ENCODE data around the gene OR5AL1.
"Not testable (repeated sequence)": the region's sequence is repeated elsewhere in the genome, so short reads cannot be mapped to it uniquely, and the experiment has no call there.

Gene OR5AL1

DNA sequence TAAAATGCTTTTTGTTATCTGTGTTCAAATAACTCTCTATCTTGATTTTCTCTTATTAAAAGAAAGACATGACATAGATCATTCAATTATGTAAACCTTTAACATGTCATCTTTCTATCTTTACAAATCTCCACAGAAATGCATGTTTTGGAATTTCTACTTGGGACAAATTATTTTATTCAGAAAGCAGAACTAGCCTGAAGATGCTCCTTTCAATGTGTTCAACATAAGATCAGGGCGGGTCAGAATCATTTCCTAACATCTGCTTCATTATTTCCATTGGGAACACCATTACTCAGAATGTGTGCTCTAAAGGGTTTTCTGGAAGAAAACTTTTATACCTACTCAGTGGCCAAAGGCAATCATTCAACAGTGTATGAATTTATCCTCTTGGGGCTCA is at the start of gene OR5AL1:
Gene OR5AL1, plus strand, starts transcription at position 301 of the 400 bp plus-strand sequence.
- FAIRE-seq: no peak

DNA sequence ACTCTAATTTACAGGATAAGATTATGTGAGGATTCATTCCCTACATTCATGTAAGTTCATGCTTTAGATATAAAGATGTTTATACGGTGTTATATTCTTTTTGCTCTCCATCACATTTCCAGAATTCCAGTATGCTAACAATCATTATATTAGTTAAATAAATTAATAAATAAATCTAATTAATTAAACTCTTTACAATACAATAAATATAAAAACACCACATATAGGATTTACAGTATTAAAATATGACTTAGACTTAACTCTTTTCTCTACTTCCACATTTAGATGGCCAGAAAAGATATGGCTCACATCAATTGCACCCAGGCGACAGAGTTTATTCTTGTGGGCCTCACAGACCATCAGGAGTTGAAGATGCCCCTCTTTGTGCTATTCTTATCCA is 37.2 kb upstream of the OR5AL1 start, which contains the start of gene OR8U1:
Gene OR8U1, plus strand, starts transcription at position 301 of the 400 bp plus-strand sequence. Its CDS starts 0 bp downstream, at position 301.
- no peak for FAIRE-seq

DNA sequence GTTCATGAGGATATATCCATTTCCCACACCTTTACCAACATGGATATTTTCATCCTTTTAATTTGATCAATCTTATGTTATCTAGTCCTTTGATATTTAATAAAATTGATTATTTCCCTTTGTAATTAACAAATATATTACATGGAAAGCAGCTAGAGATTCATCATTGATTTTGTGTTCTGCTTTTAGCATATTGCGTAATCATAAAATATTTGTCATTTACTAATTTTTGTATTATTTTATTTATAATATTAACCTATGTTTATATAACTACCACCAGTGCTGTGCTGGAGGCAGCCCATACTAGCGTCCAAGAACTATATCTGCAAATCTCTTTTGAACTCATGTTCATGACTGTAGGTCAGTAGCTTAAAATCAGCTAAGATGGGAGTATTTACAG is 32.4 kb upstream of the OR5AL1 start:
- FAIRE-seq: no peak

GRCh38 chr11:56394381-56394780 is 18.1 kb upstream of the OR5AL1 start:
- no peak for FAIRE-seq

GRCh38 chr11:56396047-56396446 is 16.4 kb upstream of the OR5AL1 start:
- no peak for FAIRE-seq

- not testable (repeated sequence) for FAIRE-seq
Observed at GRCh38 chr11:56401858-56402461, 10.5 kb upstream of the OR5AL1 start.

GRCh38 chr11:56404393-56404792 is 8.1 kb upstream of the OR5AL1 start:
- no peak for FAIRE-seq

DNA sequence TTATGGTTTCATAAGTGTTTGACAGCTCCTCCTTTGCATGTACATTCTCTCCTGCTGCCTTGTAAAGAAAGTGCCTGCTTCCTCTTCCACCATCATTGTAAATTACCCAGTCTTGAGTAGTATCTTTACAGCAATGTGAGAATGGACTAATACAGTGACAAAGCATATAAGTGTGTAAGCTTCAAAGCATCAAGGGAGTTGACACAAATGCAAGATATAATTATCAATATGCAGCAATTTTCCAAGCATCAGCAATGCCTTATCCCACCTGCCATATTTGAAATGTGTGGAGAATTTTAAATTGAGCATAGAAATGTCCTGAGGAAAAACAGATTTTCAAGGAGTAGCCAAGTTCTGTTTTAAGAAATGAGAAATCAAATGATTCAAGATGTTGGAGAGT is 1.7 kb upstream of the OR5AL1 start:
- FAIRE-seq: no peak

DNA sequence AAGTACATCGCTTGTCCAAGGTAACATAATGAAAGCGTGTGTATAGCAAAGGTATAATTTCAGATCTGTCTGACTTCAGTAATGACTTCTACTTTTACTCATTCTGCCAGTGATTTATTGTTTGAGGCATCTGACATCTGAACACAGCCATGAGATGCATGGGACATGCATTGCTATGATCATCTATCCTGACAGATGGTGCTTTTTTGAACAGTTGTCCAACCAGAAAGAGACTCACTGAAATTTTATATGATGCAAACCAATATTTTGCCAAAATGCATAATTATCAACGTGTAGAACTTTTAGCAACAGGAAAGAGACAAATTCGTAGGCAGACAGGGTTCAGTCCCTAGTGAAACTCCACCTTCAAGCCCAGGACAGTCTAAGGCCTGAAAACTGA is 41.0 kb downstream of the OR5AL1 start:
- no peak for FAIRE-seq

DNA sequence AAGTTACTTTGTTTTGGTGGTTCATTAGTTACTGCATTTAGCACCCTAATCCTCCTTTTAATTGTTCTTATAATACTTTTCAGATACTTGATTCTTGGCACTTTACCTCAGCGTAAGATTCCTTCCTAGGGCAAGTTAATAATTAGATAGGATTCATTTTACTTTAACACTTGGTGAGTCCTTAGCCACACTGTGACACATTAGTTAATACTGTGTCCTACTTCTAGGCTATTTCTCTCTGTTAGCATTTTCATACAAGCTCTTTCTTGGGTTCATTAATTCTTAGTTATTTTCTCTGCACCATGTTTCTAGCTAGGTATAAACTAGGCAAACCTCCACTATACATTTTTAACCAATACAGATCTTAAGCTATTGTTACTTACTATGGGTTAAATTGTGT is 44.6 kb downstream of the OR5AL1 start:
- no peak for FAIRE-seq
